ENCODE results near the gene EDC3. TPM values are rescaled to one million over a fixed set of nuclear protein-coding genes. Genes with fewer than 3 reads are reported as not detected.

Gene EDC3
- total and polyA plus RNA-seq, 2 of the 4 experiments (the other 2 are of a cell fraction): 16.8 to 38.0 TPM

DNA sequence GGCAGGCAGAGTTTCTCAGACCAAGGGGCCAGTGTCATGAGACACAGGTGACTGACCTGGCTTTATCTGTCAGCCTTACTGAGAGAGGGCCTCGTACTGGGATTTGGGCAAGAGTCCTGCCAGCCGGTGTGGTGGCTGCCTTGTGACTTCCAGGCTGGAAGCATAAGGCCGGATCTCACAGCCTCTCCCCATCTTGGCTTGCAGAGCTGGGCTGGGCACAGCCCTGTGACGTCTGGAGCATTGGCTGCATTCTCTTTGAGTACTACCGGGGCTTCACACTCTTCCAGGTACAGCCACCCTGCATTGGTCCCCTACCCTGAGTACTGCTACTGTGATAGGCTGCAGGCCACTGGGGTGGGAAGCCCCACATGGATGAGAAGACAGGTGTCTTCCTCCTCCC, 68.1 kb downstream of the EDC3 start:
- DNase-seq (no peak), ATAC-seq (ENCODE audit: low read depth) (no peak)
- H3K18ac ChIP-seq (ENCODE audit: low read depth, low read length): no peak overlapping the region
- H3K27me3 ChIP-seq (ENCODE audit: control insufficient read depth, insufficient read depth, low read length): no peaks in the 10 kb centered on the region
- peak overlapping the region; percentile 23 for H2AK9ac ChIP-seq (replicated peaks; ENCODE audit: low read depth, low read length, poor library complexity)
- no TSS peak for BruUV-seq (replicated peaks)
- H3K79me1 ChIP-seq (ENCODE audit: low read depth in 1 of 2, low read length in 2 of 2): peaks cover 8 to 43% of the 10 kb centered on the region in 2 experiments
- H2BK15ac ChIP-seq (ENCODE audit: low read depth, low read length): no peak overlapping the region
- no peak overlapping the region for H4K8ac ChIP-seq (ENCODE audit: low read depth in 2 of 2, low read length in 2 of 2)
- no peak overlapping the region for H3K4me2 ChIP-seq (ENCODE audit: low read depth, low read length)
- H3K9ac ChIP-seq (ENCODE audit: low read depth, low read length): no peak overlapping the region
- no peak overlapping the region for H3K56ac ChIP-seq (ENCODE audit: extremely low read depth, insufficient read depth, low read length)
- H3K23ac ChIP-seq (ENCODE audit: low read depth, low read length): no peak overlapping the region
- no peaks in the 10 kb centered on the region for H3K9me3 ChIP-seq (ENCODE audit: control insufficient read depth, insufficient read depth, low read length)
- intact Hi-C loops (cut with micrococcal nuclease): no loop called here
- H3K14ac ChIP-seq (replicated peaks; ENCODE audit: low read depth, low read length): no peak overlapping the region
- H4K91ac ChIP-seq (ENCODE audit: insufficient read depth, low read depth, low read length): no peak overlapping the region
- H3K27ac ChIP-seq (ENCODE audit: insufficient read depth, low read length): no peak overlapping the region
- no peak overlapping the region for H2AFZ ChIP-seq (replicated peaks; ENCODE audit: low read length, poor library complexity)
- in situ Hi-C loops (cut with MboI; ENCODE audit: low sequenced_read_pairs): no loop called here
- H3K4me1 ChIP-seq (ENCODE audit: control insufficient read depth, insufficient read depth, low read length): no peaks in the 10 kb centered on the region
- no peak overlapping the region for H3K4ac ChIP-seq (ENCODE audit: low read depth, low read length)
- TF ChIP-seq POLR2A (IDR thresholded peaks at IDR 0.05; ENCODE audit: low read depth, low read length) (no peak), MAZ (IDR thresholded peaks at IDR 0.05; ENCODE audit: borderline replicate concordance, low read depth, low read length) (no peak), BHLHE40 (IDR thresholded peaks at IDR 0.05; ENCODE audit: low read depth, low read length) (no peak), RFX5 (IDR thresholded peaks at IDR 0.05; ENCODE audit: low read depth, low read length) (no peak), RAD21 (IDR thresholded peaks at IDR 0.05; ENCODE audit: low read length) (no peak), MAFK (IDR thresholded peaks at IDR 0.05; ENCODE audit: low read depth, low read length) (no peak), SMC3 (IDR thresholded peaks at IDR 0.05; ENCODE audit: low read depth, low read length) (no peak), CHD1 (IDR thresholded peaks at IDR 0.05; ENCODE audit: low read depth, low read length) (no peak), MXI1 (IDR thresholded peaks at IDR 0.05; ENCODE audit: borderline replicate concordance, low read depth, low read length) (no peak), FOS (IDR thresholded peaks at IDR 0.05; ENCODE audit: low read depth, low read length) (no peak), CEBPB (IDR thresholded peaks at IDR 0.05; ENCODE audit: low read depth, low read length) (no peak), RCOR1 (IDR thresholded peaks at IDR 0.05; ENCODE audit: insufficient replicate concordance, low read length) (no peak), NFE2L2 (IDR thresholded peaks at IDR 0.05; ENCODE audit: low read depth, low read length) (no peak)
- TF ChIP-seq, protein P1, sequence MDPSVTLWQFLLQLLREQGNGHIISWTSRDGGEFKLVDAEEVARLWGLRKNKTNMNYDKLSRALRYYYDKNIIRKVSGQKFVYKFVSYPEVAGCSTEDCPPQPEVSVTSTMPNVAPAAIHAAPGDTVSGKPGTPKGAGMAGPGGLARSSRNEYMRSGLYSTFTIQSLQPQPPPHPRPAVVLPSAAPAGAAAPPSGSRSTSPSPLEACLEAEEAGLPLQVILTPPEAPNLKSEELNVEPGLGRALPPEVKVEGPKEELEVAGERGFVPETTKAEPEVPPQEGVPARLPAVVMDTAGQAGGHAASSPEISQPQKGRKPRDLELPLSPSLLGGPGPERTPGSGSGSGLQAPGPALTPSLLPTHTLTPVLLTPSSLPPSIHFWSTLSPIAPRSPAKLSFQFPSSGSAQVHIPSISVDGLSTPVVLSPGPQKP (IDR thresholded peaks at IDR 0.05; ENCODE audit: borderline replicate concordance, low read depth, low read length): no peak
- TF ChIP-seq, protein P2, sequence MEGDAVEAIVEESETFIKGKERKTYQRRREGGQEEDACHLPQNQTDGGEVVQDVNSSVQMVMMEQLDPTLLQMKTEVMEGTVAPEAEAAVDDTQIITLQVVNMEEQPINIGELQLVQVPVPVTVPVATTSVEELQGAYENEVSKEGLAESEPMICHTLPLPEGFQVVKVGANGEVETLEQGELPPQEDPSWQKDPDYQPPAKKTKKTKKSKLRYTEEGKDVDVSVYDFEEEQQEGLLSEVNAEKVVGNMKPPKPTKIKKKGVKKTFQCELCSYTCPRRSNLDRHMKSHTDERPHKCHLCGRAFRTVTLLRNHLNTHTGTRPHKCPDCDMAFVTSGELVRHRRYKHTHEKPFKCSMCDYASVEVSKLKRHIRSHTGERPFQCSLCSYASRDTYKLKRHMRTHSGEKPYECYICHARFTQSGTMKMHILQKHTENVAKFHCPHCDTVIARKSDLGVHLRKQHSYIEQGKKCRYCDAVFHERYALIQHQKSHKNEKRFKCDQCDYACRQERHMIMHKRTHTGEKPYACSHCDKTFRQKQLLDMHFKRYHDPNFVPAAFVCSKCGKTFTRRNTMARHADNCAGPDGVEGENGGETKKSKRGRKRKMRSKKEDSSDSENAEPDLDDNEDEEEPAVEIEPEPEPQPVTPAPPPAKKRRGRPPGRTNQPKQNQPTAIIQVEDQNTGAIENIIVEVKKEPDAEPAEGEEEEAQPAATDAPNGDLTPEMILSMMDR (conservative IDR thresholded peaks at IDR 0.05; ENCODE audit: low read depth, low read length): no peak
- TF ChIP-seq, protein P3, sequence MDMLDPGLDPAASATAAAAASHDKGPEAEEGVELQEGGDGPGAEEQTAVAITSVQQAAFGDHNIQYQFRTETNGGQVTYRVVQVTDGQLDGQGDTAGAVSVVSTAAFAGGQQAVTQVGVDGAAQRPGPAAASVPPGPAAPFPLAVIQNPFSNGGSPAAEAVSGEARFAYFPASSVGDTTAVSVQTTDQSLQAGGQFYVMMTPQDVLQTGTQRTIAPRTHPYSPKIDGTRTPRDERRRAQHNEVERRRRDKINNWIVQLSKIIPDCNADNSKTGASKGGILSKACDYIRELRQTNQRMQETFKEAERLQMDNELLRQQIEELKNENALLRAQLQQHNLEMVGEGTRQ (IDR thresholded peaks at IDR 0.05; ENCODE audit: low read depth, low read length): no peak
- H3K36me3 ChIP-seq (ENCODE audit: control insufficient read depth, insufficient read depth, low read length): peaks cover 93% of the 10 kb centered on the region
- H2BK20ac ChIP-seq (ENCODE audit: low read depth, low read length): no peak overlapping the region
- no peak overlapping the region for H3K4me3 ChIP-seq (ENCODE audit: insufficient read depth, low read depth, low read length)
- dilution Hi-C loops (cut with HindIII; ENCODE audit: low sequenced_read_pairs, unreplicated experiment): no loop called here
- H4K20me1 ChIP-seq (ENCODE audit: insufficient read depth, low read length): peaks cover 74% of the 10 kb centered on the region
- no peaks in the 10 kb centered on the region for H3K9me1 ChIP-seq (ENCODE audit: insufficient read depth, low read length)
- ChIA-PET POLR2A (ENCODE audit: unreplicated experiment) (no interaction called here), CTCF (interaction anchor here (0.6 kb wide), 1 partner anchor 132 kb away, joined by 3 read pairs; no protein-coding TSS in a partner anchor)
- no peak overlapping the region for H2AK5ac ChIP-seq (ENCODE audit: low read depth, low read length)
- H2BK120ac ChIP-seq (ENCODE audit: low read depth, low read length): no peak overlapping the region
- 100% methylated on average over 3 of the region's 5 CpGs; no CpG with 5 or more reads in 1 of the 2 experiments for WGBS, 2 experiments (ENCODE audit: extremely low coverage in 2 of 2, insufficient read length in 1 of 2)
- no peak overlapping the region for H4K5ac ChIP-seq (ENCODE audit: low read depth, low read length)
- H2BK5ac ChIP-seq (ENCODE audit: low read depth, low read length, poor library complexity, severe bottlenecking): no peak overlapping the region

Data from IMR-90 (cell line).